HG03378 (cell line): ENCODE data around the gene RNU2-63P.
"Not testable (repeated sequence)": the region's sequence is repeated elsewhere in the genome, so short reads cannot be mapped to it uniquely, and the experiment has no call there.

Experiments used
- ATAC-seq: cut with Tn5 transposase; IDR thresholded peaks from one replicate; pipeline ENCODE4 v1.9.1; 2021; ENCODE audit warnings: mild to moderate bottlenecking, moderate library complexity; ENCODE audit not compliant: unreplicated experiment

RNU2-63P gene

DNA sequence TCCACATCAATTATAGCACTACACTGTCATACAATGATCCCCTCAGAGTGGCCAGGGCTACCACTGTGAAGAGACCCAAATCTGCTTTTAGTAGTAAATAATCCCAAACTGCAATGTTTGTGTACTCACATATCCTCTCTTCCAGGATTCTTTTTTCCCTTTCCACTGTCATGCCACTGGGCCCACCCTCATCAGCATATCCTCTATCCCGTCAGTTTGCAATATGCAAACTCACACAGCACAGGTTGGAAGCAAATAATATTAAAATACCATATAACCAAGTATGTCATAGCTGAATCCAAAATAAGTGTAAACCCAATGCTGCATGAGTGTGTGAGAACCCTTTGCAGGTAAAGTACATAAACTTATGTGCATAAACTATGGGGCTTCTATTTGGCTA is 28.9 kb downstream of the RNU2-63P start:
- ATAC-seq: not testable (repeated sequence)

GRCh38 chr2:87985902-87986301 is 30.4 kb downstream of the RNU2-63P start:
- ATAC-seq: not testable (repeated sequence)

DNA sequence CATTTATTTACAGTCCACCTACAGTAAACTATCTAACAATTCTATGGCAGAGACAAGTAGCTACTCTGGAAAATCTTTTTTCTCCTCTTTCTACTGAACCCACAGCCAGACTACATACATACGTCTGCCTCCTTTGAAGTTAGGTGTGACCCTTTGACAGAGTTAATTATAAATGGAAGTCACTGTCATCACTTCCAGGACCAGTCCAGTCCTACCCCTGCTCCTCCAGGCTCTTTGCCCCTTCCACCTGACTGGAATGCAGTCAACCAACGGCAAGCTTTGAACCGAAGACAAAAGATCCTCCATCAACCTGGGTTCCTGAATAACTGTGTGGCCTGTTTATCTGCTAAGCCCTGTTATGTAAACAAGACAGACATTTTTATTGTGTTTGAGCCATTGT is 35.2 kb downstream of the RNU2-63P start:
- not testable (repeated sequence) for ATAC-seq

- not testable (repeated sequence) for ATAC-seq
Observed at GRCh38 chr2:87972385-87972784, 44.0 kb downstream of the RNU2-63P start.
